Measurements from ENCODE around the gene DLG5. TPM values are rescaled to one million over a fixed set of nuclear protein-coding genes. Genes with fewer than 3 reads are reported as not detected.

Gene DLG5
- total and polyA plus RNA-seq, 10 of the 15 experiments (the other 5 are each of a cell fraction or from before 2014, with no cell fraction given): 0.18 to 6.6 (median 2.7) TPM

- H2AFZ ChIP-seq (ENCODE audit: control insufficient read depth, low read depth, low read length): no peak overlapping the region
- ChIA-PET RAD21 (ENCODE audit: unreplicated experiment) (interaction anchor here (0.9 kb wide), 1 partner anchor 10 kb away, joined by 3 read pairs; no protein-coding TSS in a partner anchor), POLR2A (no interaction called here), SMC1A (ENCODE audit: uncharacterized antibody, unreplicated experiment) (interaction anchor here (1.2 kb wide), 1 partner anchor 37 kb away, joined by 3 read pairs; no protein-coding TSS in a partner anchor), CTCF (no interaction called here)
- H3K9me3 ChIP-seq (replicated peaks; ENCODE audit: control insufficient read depth, insufficient read depth, low read length): no peaks in the 10 kb centered on the region
- no peaks in the 10 kb centered on the region for H3K27me3 ChIP-seq (replicated peaks in 1 of 2; ENCODE audit: control insufficient read depth in 2 of 2, insufficient read depth in 2 of 2, low read length in 1 of 2)
- in situ Hi-C loops (cut with MboI): no loop called here
- no TSS peak for BruUV-seq (replicated peaks)
- no peak for DNase-seq (ENCODE audit: low read depth, low spot score)
- H3K4me1 ChIP-seq (ENCODE audit: control insufficient read depth, insufficient read depth, low read length): peaks cover 4% of the 10 kb centered on the region
- 52% methylated on average over 5 of the region's 5 CpGs for WGBS (ENCODE audit: insufficient coverage, insufficient replicate concordance, low lambda C conversion rate, missing lambda C conversion rate)
- no peaks in the 10 kb centered on the region for H3K79me2 ChIP-seq (ENCODE audit: control insufficient read depth, insufficient read depth, low read length)
- no peak overlapping the region for H3K9ac ChIP-seq (ENCODE audit: control insufficient read depth, insufficient read depth, low read length)
- H3K4me2 ChIP-seq (ENCODE audit: control insufficient read depth, insufficient read depth): 0 out of 2 replicates have a peak overlapping the region, but pooled peaks have one; percentile 22
- TF ChIP-seq BHLHE40 (IDR thresholded peaks at IDR 0.05; ENCODE audit: borderline replicate concordance in 1 of 2, low read depth in 2 of 2, low read length in 1 of 2) (peak in 1 of 2 experiments; percentile 14; a peak in 1 of 4 replicates), EZH2 (IDR thresholded peaks at IDR 0.05; ENCODE audit: borderline replicate concordance, control insufficient read depth, low read depth, low read length) (no peak), NR2F1 (conservative IDR thresholded peaks at IDR 0.05) (no peak), MEF2B (IDR thresholded peaks at IDR 0.05; ENCODE audit: partially characterized antibody, poor library complexity, severe bottlenecking) (peak; percentile 41), YBX1 (IDR thresholded peaks at IDR 0.05) (no peak)
- no peak overlapping the region for H3K27ac ChIP-seq (ENCODE audit: control insufficient read depth, insufficient read depth)
- H3K4me3 ChIP-seq: no peak overlapping the region
- intact Hi-C loops (cut with micrococcal nuclease; ENCODE audit: unreplicated experiment): loop anchor here (1.0 kb wide), 1 partner anchor 36 kb away; no protein-coding TSS in a partner anchor
- no peaks in the 10 kb centered on the region; the same call in 1 of the 2 replicates for H4K20me1 ChIP-seq (ENCODE audit: control insufficient read depth, insufficient read depth)
- ATAC-seq: peak; percentile 52
- FAIRE-seq: no peak
- peaks cover 2 to 3% of the 10 kb centered on the region in 2 experiments; a peak in 2 of 4 replicates for H3K36me3 ChIP-seq (ENCODE audit: control insufficient read depth in 2 of 2, insufficient read depth in 2 of 2, low read length in 1 of 2)
Observed at GRCh38 chr10:77800738-77801266, 125.8 kb downstream of the DLG5 start.

GRCh38 chr10:77800320-77800719 lies 126.2 kb downstream of the DLG5 start:
- no peak for ATAC-seq
- DNase-seq (ENCODE audit: low read depth, low spot score): no peak
- Histone ChIP-seq H3K36me3 (ENCODE audit: control insufficient read depth in 2 of 2, insufficient read depth in 2 of 2, low read length in 1 of 2) (peaks cover 2 to 3% of the 10 kb centered on the region in 2 experiments; a peak in 2 of 4 replicates), H3K27me3 (replicated peaks in 1 of 2; ENCODE audit: control insufficient read depth in 2 of 2, insufficient read depth in 2 of 2, low read length in 1 of 2) (no peaks in the 10 kb centered on the region), H4K20me1 (ENCODE audit: control insufficient read depth, insufficient read depth) (no peaks in the 10 kb centered on the region; the same call in 1 of the 2 replicates), H3K9me3 (replicated peaks; ENCODE audit: control insufficient read depth, insufficient read depth, low read length) (no peaks in the 10 kb centered on the region), H3K27ac (ENCODE audit: control insufficient read depth, insufficient read depth) (no peak overlapping the region), H2AFZ (ENCODE audit: control insufficient read depth, low read depth, low read length) (no peak overlapping the region), H3K4me2 (ENCODE audit: control insufficient read depth, insufficient read depth) (no peak overlapping the region), H3K4me1 (ENCODE audit: control insufficient read depth, insufficient read depth, low read length) (peaks cover 4% of the 10 kb centered on the region), H3K79me2 (ENCODE audit: control insufficient read depth, insufficient read depth, low read length) (no peaks in the 10 kb centered on the region), H3K9ac (ENCODE audit: control insufficient read depth, insufficient read depth, low read length) (no peak overlapping the region), H3K4me3 (no peak overlapping the region)
- POLR2A ChIA-PET: no interaction called here
- CTCF ChIA-PET: interaction anchor here (1.4 kb wide), 1 partner anchor 37 kb away, joined by 4 read pairs; no protein-coding TSS in a partner anchor
- SMC1A ChIA-PET (ENCODE audit: uncharacterized antibody, unreplicated experiment): interaction anchor here (1.2 kb wide), 1 partner anchor 37 kb away, joined by 3 read pairs; no protein-coding TSS in a partner anchor
- 88% methylated on average over 12 of the region's 13 CpGs for WGBS (ENCODE audit: insufficient coverage, insufficient replicate concordance, low lambda C conversion rate, missing lambda C conversion rate)
- RAD21 ChIA-PET (ENCODE audit: unreplicated experiment): interaction anchor here (0.9 kb wide), 1 partner anchor 9 kb away, joined by 3 read pairs; no protein-coding TSS in a partner anchor
- intact Hi-C loops (cut with micrococcal nuclease; ENCODE audit: unreplicated experiment): no loop called here
- no TSS peak for BruUV-seq (replicated peaks)
- in situ Hi-C loops (cut with MboI): no loop called here
- FAIRE-seq: no peak
- TF ChIP-seq ZNF274 (IDR thresholded peaks at IDR 0.05; ENCODE audit: insufficient read depth, insufficient read length) (no peak), MAX (IDR thresholded peaks at IDR 0.05; ENCODE audit: low read depth, low read length) (no peak), SP1 (IDR thresholded peaks at IDR 0.05; ENCODE audit: low read depth, low read length) (no peak), ZNF592 (IDR thresholded peaks at IDR 0.05) (no peak), BACH1 (IDR thresholded peaks at IDR 0.05; ENCODE audit: borderline replicate concordance) (no peak), NBN (IDR thresholded peaks at IDR 0.05) (no peak), SUPT20H (IDR thresholded peaks at IDR 0.05; ENCODE audit: borderline replicate concordance, control insufficient read depth, low read depth, low read length) (no peak), TCF7 (IDR thresholded peaks at IDR 0.05; ENCODE audit: borderline replicate concordance) (no peak), EZH2 (IDR thresholded peaks at IDR 0.05; ENCODE audit: borderline replicate concordance, control insufficient read depth, low read depth, low read length) (no peak)
